ENCODE results near the gene ZNF273.

The ZNF273 gene

GRCh38 chr7:64876792-64877713 is 26.0 kb upstream of the ZNF273 start:
- ATAC-seq = peak; percentile 91
- no peak for TF ChIP-seq ESRRG (CRISPR knock-in tag; IDR thresholded peaks at IDR 0.05)

- TF ChIP-seq ZNF8 (CRISPR knock-in tag; IDR thresholded peaks at IDR 0.05) = no peak
- no peak for TF ChIP-seq POU6F1 (CRISPR knock-in tag; IDR thresholded peaks at IDR 0.05; ENCODE audit: borderline replicate concordance, low read depth)
- no peak for TF ChIP-seq CREB5 (CRISPR knock-in tag; IDR thresholded peaks at IDR 0.05; ENCODE audit: low read depth)
- TF ChIP-seq BACH2 (CRISPR knock-in tag; IDR thresholded peaks at IDR 0.05; ENCODE audit: borderline replicate concordance) = no peak
- TF ChIP-seq ZNF565 (CRISPR knock-in tag; conservative IDR thresholded peaks at IDR 0.05; ENCODE audit: low read depth) = no peak
- TF ChIP-seq CSDC2 (CRISPR knock-in tag; IDR thresholded peaks at IDR 0.05) = no peak
- no peak for TF ChIP-seq PATZ1 (CRISPR knock-in tag; IDR thresholded peaks at IDR 0.05; ENCODE audit: borderline replicate concordance)
- TF ChIP-seq GLIS3 (CRISPR knock-in tag; IDR thresholded peaks at IDR 0.05) = no peak
- TF ChIP-seq ZFP3 (CRISPR knock-in tag; IDR thresholded peaks at IDR 0.05) = no peak
- TF ChIP-seq TSHZ2 (CRISPR knock-in tag; IDR thresholded peaks at IDR 0.05) = no peak
- TF ChIP-seq ZC3H10 (CRISPR knock-in tag; IDR thresholded peaks at IDR 0.05) = no peak
- no peak for TF ChIP-seq ISL1 (CRISPR knock-in tag; IDR thresholded peaks at IDR 0.05)
- no peak for TF ChIP-seq PPARA (CRISPR knock-in tag; IDR thresholded peaks at IDR 0.05; ENCODE audit: borderline replicate concordance)
- TF ChIP-seq ESRRG (CRISPR knock-in tag; IDR thresholded peaks at IDR 0.05) = no peak
- no peak for TF ChIP-seq ARNTL (CRISPR knock-in tag; IDR thresholded peaks at IDR 0.05; ENCODE audit: borderline replicate concordance, low read depth)
- no peak for TF ChIP-seq TOX (CRISPR knock-in tag; IDR thresholded peaks at IDR 0.05; ENCODE audit: borderline replicate concordance)
- TF ChIP-seq OSR1 (CRISPR knock-in tag; IDR thresholded peaks at IDR 0.05) = no peak
- TF ChIP-seq CSRNP3 (CRISPR knock-in tag; IDR thresholded peaks at IDR 0.05) = no peak
- no peak for ATAC-seq
Measured at GRCh38 chr7:64877714-64878610, 25.1 kb upstream of the ZNF273 start.

GRCh38 chr7:64878684-64879083 is 24.4 kb upstream of the ZNF273 start:
- no peak for ATAC-seq
- TF ChIP-seq GLIS3 (CRISPR knock-in tag; IDR thresholded peaks at IDR 0.05) (no peak), ESRRG (CRISPR knock-in tag; IDR thresholded peaks at IDR 0.05) (no peak), BACH2 (CRISPR knock-in tag; IDR thresholded peaks at IDR 0.05; ENCODE audit: borderline replicate concordance) (no peak), ZNF8 (CRISPR knock-in tag; IDR thresholded peaks at IDR 0.05) (no peak), TCF4 (CRISPR knock-in tag; IDR thresholded peaks at IDR 0.05; ENCODE audit: borderline replicate concordance) (no peak), TSHZ2 (CRISPR knock-in tag; IDR thresholded peaks at IDR 0.05) (no peak), ZFP3 (CRISPR knock-in tag; IDR thresholded peaks at IDR 0.05) (no peak), ZNF70 (CRISPR knock-in tag; IDR thresholded peaks at IDR 0.05) (no peak), POU6F1 (CRISPR knock-in tag; IDR thresholded peaks at IDR 0.05; ENCODE audit: borderline replicate concordance, low read depth) (no peak), ZFP30 (CRISPR knock-in tag; IDR thresholded peaks at IDR 0.05) (no peak), ARNTL (CRISPR knock-in tag; IDR thresholded peaks at IDR 0.05; ENCODE audit: borderline replicate concordance, low read depth) (no peak)

All from SK-N-SH treated with all-trans-retinoic acid at 6 μM for 48 hours (cell line).